NCI-H526 (cell line): ENCODE measurements around the gene HNRNPUL1.
"Not testable (repeated sequence)": the region's sequence is repeated elsewhere in the genome, so short reads cannot be mapped to it uniquely, and the experiment has no call there.

Source experiments
- DNase-seq, 2 experiments: peaks; one replicate each; lab custom pipeline; 2025; lab: John Stamatoyannopoulos, UW

The HNRNPUL1 gene

GRCh38 chr19:41276231-41276630, 12.1 kb downstream of the HNRNPUL1 start:
- DNase-seq = no peak

DNA sequence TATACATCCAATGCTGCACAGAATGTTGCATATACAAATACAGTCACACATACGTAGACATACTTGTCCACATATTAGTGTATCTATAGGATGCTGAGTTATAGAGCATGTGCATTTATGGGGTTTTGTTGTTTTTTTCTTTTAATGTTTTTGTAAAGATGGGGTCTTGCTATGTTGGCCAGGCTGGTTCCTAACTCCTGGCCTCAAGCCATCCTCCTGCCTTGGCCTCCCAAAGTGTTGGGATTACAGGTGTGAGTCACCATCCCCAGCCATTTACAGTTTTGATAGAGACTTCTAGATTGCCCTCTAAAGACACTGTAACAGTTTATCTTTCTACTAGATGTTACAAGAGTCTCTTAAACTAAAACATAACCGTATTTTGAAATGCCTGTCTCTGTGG, 14.3 kb downstream of the HNRNPUL1 start:
- no peak for DNase-seq

DNA sequence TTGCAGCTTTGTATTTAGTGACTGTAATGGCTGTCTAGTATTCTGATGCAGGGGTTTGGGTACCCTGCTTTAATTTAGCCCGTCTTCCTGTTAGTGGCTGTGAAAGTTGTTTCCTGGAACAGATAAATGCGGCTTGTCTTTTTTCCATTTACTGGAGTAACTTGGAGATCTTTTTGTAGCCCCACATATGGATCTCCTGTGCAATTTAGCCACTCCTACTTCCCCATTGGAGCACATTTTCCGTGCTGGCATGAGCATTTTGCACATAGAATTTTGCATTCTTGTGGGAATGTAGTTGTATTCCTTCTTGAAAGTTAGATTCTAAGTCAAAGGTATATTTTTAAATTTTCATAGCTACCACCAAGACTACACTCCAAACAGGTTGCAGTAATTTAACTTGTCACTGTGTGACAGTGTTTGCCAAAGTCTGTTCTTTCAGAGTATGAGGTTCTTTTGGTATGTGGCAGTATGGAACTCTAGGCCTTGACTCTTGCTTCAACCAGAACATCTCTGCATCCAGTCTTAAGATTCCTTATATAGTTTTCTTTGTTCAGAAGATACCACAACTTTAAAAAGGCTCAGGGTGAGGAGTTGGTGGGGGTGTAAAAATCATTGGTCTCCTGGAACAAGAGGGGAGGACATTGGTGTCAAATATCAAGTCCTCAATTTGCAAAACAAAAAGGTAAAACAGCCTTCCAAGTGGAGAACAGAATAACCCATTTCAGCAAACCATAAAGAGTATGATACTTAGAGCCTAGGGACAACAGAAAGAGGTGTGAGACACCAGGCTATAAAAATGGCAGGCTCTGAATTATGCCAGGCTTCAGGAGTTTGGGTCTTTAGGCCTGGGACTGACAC, 24.7 kb downstream of the HNRNPUL1 start:
- peak in 1 of 2 experiments; percentile 29 for DNase-seq

- not testable (repeated sequence) for DNase-seq
These were observed 25.6 kb downstream of the HNRNPUL1 start for GRCh38 chr19:41289814-41290213.

DNA sequence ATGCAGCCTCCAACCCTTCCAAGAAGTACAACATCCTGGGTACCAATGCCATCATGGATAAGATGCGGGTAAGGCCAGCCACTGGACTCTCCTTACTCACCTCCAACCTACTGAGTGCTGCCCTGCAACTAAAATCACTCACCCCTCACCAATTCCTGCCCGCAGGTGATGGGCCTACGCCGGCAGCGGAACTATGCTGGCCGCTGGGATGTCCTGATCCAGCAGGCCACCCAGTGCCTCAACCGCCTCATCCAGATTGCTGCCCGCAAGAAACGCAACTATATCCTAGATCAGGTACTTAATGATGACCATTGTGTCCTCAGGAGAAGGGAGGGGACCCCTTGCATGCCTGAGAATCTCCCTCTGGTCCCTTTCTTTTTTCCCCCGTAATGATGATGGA, 30.2 kb downstream of the HNRNPUL1 start:
- no peak for DNase-seq

GRCh38 chr19:41295499-41295898, 31.3 kb downstream of the HNRNPUL1 start:
- DNase-seq = no peak

DNA sequence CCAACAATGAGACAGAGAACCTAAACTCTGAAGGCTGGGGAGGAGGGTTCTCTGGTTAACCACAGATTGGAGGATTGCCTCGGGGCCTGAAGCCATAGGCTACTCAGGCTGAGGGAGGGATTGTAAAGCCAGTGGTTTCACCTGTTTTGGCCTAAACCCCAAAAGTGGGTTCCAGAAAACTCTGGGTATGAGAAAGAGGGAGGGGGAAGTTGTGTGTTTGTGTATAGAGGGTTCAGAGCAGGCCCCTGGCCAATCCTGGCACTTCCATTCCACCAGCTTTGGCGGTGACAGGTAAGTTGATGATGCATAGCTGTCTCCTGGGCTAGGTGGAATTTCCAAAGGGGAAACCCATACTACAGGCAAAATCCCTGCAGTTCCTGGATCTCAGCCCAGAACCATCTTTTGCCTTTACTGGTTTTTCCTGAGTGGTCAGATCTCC, 32.3 kb downstream of the HNRNPUL1 start:
- DNase-seq = no peak

DNA sequence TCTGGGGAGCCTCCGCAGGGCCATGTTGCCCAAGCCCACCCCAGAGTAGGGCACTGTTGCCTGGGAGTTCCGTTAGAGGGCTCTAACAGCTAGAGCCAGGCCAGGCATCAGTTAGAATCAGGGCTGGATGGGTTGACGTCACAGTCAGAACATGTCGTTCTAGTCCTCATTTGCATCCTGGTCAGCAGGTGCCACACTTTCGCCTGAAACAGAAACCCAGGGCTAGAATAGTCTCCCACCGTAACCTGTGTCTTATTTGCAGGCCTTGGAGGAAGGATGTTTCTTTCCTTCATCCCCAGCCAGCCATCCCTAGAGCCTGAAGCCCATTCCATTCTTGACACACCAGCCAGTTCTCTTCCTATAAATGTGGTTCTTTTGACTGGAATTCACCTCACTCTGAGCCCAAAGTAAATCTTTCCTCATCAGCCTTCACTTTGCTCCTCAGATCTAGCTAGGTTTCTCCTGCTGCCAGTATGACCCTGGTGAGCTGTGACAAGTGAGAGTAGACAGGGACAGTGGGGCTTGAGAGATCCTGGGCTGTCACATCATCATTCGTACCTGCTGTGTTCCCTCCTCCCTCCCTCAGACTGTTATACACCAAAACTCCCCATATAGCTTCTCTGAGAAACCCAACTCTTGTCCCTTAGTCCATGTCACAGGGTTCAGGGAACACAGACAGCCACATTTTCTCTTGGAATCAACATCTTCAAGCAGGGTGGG, 33.6 kb downstream of the HNRNPUL1 start:
- DNase-seq = peak; percentile 51 to 81

DNA sequence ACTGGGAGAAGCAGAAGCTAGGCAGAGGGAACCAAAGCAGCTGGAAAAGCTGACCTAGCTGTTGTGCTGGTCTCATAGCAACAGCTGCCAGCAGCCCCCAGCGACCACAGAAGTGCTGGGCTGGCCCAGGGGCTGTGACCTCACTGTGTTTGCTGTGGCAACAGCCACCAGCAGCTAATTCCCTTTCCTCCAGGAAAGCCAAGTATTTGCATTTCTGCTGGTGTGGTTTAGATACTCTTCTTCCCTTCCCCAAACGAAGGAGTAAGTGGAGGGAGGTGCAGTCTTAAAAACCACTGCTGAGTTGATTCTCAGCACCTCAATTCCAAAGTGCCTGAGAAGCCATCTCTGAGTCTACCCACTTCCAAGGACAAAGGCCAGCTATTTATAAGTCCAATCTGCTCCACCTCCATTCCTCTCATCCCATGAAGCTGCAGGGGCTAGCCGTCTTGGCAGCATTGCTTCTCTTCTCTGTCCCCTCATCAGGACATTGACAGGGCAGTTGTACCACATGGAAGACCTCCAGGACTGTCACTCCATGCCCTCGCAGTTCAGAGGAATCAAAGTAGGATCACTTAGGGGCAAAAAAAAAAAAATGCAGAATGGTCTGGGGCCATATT, 34.3 kb downstream of the HNRNPUL1 start:
- peak; percentile 20 to 37 for DNase-seq

GRCh38 chr19:41299046-41299754, 35.0 kb downstream of the HNRNPUL1 start:
- no peak for DNase-seq

DNA sequence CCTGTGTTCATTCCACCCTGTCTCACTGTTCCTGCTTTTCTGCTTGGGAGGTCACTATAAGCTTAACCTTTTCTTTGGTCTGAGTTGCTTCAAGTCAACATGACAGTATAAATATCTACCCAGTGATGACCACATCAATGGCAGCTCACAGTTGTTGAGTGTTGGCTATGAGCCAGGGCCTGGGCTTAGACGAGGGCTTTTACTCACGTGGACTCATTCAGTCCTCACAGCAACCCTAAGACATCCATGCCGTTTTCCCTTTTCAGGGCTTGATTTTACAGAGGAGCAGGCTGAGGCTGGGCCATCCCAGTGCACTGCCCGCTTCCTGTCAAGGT, 35.5 kb downstream of the HNRNPUL1 start:
- no peak for DNase-seq

DNA sequence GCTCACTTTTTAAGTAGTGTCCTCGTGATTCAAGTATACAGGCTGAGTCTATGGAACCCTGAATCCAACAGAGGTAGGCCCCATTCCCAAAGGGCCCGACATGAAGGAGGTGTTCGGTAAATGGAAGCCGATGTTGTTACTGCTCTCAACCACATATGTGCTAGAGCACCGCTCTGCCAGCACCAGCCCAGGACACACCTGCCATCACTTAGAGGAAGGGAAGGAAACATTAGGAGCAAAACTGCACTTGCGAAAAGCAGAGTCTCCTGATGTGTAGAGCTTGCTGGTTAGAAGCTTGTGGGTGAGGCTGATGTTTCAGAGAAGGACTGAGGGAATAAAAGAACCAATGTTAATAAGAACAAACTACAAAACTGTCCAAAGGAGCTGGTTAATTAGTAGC, 36.4 kb downstream of the HNRNPUL1 start:
- DNase-seq = no peak

DNA sequence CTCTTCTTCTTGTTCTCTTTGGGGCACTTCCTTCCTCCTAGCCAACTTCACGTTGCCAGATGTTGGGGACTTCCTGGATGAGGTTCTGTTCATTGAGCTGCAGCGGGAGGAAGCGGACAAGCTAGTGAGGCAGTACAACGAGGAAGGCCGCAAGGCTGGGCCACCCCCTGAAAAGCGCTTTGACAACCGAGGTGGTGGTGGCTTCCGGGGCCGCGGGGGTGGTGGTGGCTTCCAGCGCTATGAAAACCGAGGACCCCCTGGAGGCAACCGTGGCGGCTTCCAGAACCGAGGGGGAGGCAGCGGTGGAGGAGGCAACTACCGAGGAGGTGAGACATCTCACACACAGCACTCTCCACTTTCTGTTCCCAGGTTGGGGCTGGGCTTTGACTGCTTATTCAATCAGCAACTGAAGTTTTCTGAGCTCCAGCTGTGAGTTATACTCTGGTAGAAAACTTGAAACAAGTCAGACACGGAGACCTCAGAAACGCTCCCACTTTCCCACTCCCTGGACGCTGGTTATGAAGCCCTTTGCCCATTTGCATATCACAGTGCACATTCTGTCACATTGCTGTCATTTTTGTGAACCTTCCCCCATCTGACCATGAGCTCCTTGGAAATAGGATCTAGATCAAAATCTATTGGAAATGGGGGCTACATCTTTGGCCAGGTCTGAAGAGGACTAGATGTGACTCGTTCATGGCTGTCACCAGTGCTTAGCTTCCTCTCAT, 38.6 kb downstream of the HNRNPUL1 start:
- no peak for DNase-seq

DNA sequence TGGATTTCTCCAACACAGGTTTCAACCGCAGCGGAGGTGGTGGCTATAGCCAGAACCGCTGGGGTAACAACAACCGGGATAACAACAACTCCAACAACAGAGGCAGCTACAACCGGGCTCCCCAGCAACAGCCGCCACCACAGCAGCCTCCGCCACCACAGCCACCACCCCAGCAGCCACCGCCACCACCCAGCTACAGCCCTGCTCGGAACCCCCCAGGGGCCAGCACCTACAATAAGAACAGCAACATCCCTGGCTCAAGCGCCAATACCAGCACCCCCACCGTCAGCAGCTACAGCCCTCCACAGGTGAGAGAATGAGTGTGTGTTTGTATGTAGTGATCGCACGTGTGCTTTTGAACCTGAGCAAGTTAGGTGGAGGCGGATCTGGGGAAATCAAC, 39.8 kb downstream of the HNRNPUL1 start:
- DNase-seq = no peak

DNA sequence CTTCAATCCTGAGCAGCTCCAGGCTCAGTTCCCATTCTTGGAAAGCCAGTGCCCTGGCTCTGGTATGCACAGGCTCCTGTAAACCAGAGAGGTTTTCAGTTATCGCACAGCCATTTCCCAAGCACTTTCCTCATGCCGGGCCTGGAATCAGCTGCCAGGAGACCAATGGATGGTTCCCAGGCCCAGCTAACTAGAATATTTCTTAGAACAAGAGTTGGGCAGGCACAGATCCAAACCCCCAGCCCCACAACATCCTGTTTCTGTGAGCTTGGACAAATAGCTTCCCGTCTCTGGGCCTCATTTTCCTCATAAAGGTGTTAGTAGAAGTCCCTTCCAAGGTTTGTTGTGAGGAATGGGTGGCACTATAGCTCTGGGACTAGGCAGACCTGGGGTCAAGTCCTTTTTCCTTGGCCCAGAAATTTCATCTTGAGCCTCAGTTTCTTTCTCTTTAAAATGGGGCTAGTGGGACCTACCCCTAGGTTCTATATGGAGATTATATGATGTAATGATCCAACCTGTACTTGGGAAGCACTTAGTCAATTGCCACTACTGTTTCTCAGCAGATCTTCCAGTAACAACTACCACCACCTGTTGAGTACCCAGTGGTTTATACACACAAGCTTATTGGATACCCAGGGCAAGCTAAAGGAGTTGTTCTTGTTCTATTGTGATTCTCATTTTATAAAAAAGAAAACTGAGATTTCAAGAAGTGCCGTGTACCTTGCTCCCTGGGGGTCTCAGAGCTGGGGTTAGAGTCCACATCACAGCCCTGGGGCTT, 40.7 kb downstream of the HNRNPUL1 start:
- no peak for DNase-seq

DNA sequence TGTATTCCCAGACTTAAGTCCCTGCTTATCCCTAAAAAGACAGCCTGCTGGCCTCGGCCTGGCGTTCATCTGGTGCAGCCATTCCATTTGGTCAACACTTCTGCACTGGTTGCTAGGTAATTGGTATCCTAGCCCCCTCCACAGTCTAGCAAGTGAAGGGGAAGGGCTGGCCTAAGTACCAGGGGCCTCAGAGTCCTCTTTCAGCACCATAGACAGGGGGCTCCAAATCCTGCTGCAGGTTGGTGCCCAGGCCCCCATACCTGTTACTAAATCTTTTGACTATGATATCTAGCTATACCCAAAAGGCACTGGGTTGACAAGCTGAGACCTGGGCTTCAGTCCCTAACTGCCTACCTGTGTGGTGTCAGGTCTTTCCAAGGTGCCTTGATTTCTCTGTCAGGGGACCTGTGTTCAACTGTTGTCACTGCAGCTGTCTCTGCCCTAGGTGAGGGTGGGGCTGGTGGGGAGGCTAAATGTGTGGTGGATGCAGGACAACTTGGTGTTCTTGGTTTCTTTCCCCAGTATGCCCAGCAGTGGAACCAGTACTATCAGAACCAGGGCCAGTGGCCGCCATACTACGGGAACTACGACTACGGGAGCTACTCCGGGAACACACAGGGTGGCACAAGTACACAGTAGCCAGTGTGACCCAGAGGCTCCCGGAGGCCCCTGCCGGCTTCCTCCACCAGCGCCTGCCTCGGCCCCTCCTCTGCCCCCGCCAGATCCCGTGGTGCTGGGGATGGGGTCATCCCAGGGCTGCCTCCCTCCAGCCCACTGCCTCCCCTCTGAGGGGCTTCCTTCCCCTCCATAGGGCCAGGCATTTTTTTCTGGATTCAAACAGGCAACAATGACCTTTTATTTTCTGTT, 42.0 kb downstream of the HNRNPUL1 start:
- no peak for DNase-seq

DNA sequence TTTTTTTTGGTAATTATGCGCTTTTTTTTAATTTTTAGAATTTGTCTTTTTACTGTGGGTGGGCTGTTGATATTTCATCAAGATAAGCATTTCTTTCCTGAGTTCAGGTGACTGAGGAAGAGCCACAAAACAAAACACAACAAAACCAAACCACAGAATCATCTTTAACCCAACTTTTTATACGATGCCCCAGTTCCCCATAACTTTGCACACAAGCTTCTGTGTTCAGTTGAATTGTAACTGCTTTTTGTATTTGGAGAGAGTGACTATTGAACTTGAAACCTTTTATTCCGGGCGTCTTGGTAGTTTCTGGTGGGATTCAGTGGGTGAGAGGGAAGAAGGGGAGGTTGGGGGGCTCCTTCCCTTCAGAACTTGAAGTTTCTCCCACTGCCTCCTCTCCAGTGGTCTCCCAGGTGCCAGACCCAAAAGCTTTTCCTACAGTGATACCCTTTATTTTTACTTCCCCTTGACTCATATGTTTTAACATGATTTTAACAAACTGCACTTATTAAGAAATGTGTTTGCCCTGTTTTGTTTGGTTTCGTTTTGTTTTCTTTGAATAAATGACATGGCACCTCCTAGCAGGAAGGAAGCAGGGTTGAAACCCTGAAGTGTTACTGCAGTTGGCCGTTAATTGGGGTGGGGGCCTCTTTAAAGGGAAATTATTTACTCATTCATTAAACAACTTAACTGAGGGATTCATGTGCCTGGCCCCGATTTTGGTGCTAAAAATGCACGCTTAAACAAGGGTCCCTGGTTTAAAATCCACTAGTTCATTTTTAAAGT, 43.1 kb downstream of the HNRNPUL1 start:
- DNase-seq = no peak

GRCh38 chr19:41307954-41308449, 43.8 kb downstream of the HNRNPUL1 start:
- DNase-seq = no peak
